Tibial nerve (tissue), 4 donors: ENCODE data around the gene FFAR2. TPM values are rescaled to one million over a fixed set of nuclear protein-coding genes. Genes with fewer than 3 reads are reported as not detected.

ENCODE experiments used
- DNase-seq, 2 donors: peaks; one replicate each; pipeline ENCODE4 v3.0.0-alpha.2; 2019; ENCODE audit warnings: low spot score in 2 of 2
- H3K27ac ChIP-seq, 4 donors: fragments of 200-600 bp; sonication (generic) in 3 of 4; one replicate each; pipeline ENCODE4 v1.5.1; 2017 to 2019; ENCODE audit warnings: mild to moderate bottlenecking in 1 of 4
- H3K27me3 ChIP-seq, 2 donors: fragments of 200-600 bp; sonication (generic) in 1 of 2; one replicate each; pipeline versions ENCODE4 v1.5.1 to v1.6.0; 2017 to 2019
- H3K36me3 ChIP-seq, 3 donors: fragments of 200-600 bp; sonication (generic); one replicate each; pipeline ENCODE4 v1.5.1; 2018 to 2019
- H3K4me1 ChIP-seq, 4 donors: fragments of 200-600 bp; sonication (generic) in 3 of 4; one replicate each; pipeline ENCODE4 v1.5.1; 2017 to 2019
- H3K4me3 ChIP-seq, 4 donors: fragments of 200-600 bp; sonication (generic) in 3 of 4; one replicate each; pipeline ENCODE4 v1.5.1; 2017 to 2019; ENCODE audit warnings: mild to moderate bottlenecking in 1 of 4, moderate library complexity in 1 of 4
- H3K9me3 ChIP-seq, 4 donors: fragments of 200-600 bp; sonication (generic) in 3 of 4; one replicate each; pipeline ENCODE4 v1.5.1; 2017 to 2019
- CTCF ChIP-seq, 5 experiments: fragments of 200-600 bp in 3 of 5; fragments of 450-650 bp in 2 of 5; sonication (generic) in 3 of 5; IDR thresholded peaks; one replicate each; pipeline ENCODE4 v1.5.1; 2016 to 2019; ENCODE audit warnings: antibody characterized with exemption in 5 of 5, mild to moderate bottlenecking in 3 of 5, moderate library complexity in 2 of 5
- EP300 ChIP-seq, 2 donors: sonication (generic); formaldehyde crosslinking; IDR thresholded peaks; one replicate each; pipeline ENCODE4 v1.6.1; 2017; ENCODE audit warnings: antibody characterized with exemption in 2 of 2, mild to moderate bottlenecking in 1 of 2
- POLR2A ChIP-seq, 2 donors: fragments of 450-650 bp; IDR thresholded peaks; one replicate each; pipeline ENCODE4 v1.6.1; 2017; ENCODE audit warnings: antibody characterized with exemption in 2 of 2, mild to moderate bottlenecking in 2 of 2, moderate library complexity in 2 of 2
- WGBS, 2 donors: methylation state at CpG; one replicate each; pipeline ENCODE4 v1.1.5; 2018; 5-methylcytosine and 5-hydroxymethylcytosine counted together
- total RNA-seq, 4 donors: library from RNA; depleted of rRNA; stranded (reverse); fragments of >200 nt; gene quantifications; one replicate each; pipeline ENCODE4 v1.1.0, GENCODE V29; 2016

Gene FFAR2
- total RNA-seq, 4 donors from 2014 or later, result 0.22 TPM; not detected in 3

- Histone ChIP-seq H3K36me3 (no peaks in the 10 kb centered on the region), H3K4me1 (no peaks in the 10 kb centered on the region), H3K4me3 (no peak overlapping the region), H3K9me3 (no peaks in the 10 kb centered on the region), H3K27me3 (no peaks in the 10 kb centered on the region), H3K27ac (no peak overlapping the region)
- TF ChIP-seq POLR2A (IDR thresholded peaks at IDR 0.05) (no peak), EP300 (IDR thresholded peaks at IDR 0.05) (no peak), CTCF (IDR thresholded peaks at IDR 0.05) (no peak)
- WGBS, 2 donors, result 76 to 82% methylated on average over 4 of the region's 4 CpGs
- DNase-seq, result no peak
Measured at GRCh38 chr19:35425682-35426081, 22.4 kb upstream of the FFAR2 start.

GRCh38 chr19:35427187-35427586 lies 20.9 kb upstream of the FFAR2 start:
- Histone ChIP-seq H3K27me3 (no peaks in the 10 kb centered on the region), H3K4me3 (no peak overlapping the region), H3K36me3 (no peaks in the 10 kb centered on the region), H3K9me3 (peaks cover 0 to 10% (median 0%) of the 10 kb centered on the region in 4 donors), H3K4me1 (no peaks in the 10 kb centered on the region), H3K27ac (no peak overlapping the region)
- no peak for TF ChIP-seq CTCF (IDR thresholded peaks at IDR 0.05)
- TF ChIP-seq EP300 (IDR thresholded peaks at IDR 0.05), result no peak
- TF ChIP-seq POLR2A (IDR thresholded peaks at IDR 0.05), result no peak
- no peak for DNase-seq
- 75% methylated on average over 4 of the region's 4 CpGs for WGBS, 2 donors

- DNase-seq, result no peak
- no peaks in the 10 kb centered on the region for H3K36me3 ChIP-seq
- 76 to 81% methylated on average over 21 of the region's 21 CpGs for WGBS, 2 donors
- H3K4me3 ChIP-seq, result no peak overlapping the region
- TF ChIP-seq CTCF (IDR thresholded peaks at IDR 0.05), result no peak
- TF ChIP-seq POLR2A (IDR thresholded peaks at IDR 0.05), result no peak
- no peak for TF ChIP-seq EP300 (IDR thresholded peaks at IDR 0.05)
- no peaks in the 10 kb centered on the region for H3K27me3 ChIP-seq
- H3K27ac ChIP-seq, result no peak overlapping the region
- peaks cover 0 to 6% (median 0%) of the 10 kb centered on the region in 4 donors for H3K4me1 ChIP-seq
- peaks cover 0 to 10% (median 0%) of the 10 kb centered on the region in 4 donors for H3K9me3 ChIP-seq
Measured at GRCh38 chr19:35429698-35430408, 18.2 kb upstream of the FFAR2 start.

- Histone ChIP-seq H3K27me3 (no peaks in the 10 kb centered on the region), H3K4me3 (no peak overlapping the region), H3K4me1 (peaks cover 0 to 12% (median 0%) of the 10 kb centered on the region in 4 donors), H3K36me3 (no peaks in the 10 kb centered on the region), H3K9me3 (peaks cover 0 to 10% (median 0%) of the 10 kb centered on the region in 4 donors), H3K27ac (no peak overlapping the region)
- WGBS, 2 donors, result 71 to 79% methylated on average over 5 of the region's 5 CpGs
- no peak for DNase-seq
- TF ChIP-seq EP300 (IDR thresholded peaks at IDR 0.05) (no peak), POLR2A (IDR thresholded peaks at IDR 0.05) (no peak), CTCF (IDR thresholded peaks at IDR 0.05) (no peak)
Measured at GRCh38 chr19:35430409-35431144, 17.5 kb upstream of the FFAR2 start.
